Liver (tissue), 9 donors: Measurements from ENCODE around the gene TANGO6. TPM values are rescaled to one million over a fixed set of nuclear protein-coding genes. Genes with fewer than 3 reads are reported as not detected.
A peak's percentile ranks its signal among the peaks of the same experiment; 100 is the strongest.

ENCODE experiments used
- DNase-seq: peaks from one replicate; pipeline ENCODE4 v3.0.0-alpha.2; 2017; ENCODE audit warnings: low spot score
- H3K27ac ChIP-seq, 2 donors: one replicate each; pipeline ENCODE4 v1.7.0; 2013; ENCODE audit warnings: inconsistent platforms in 2 of 2, low read length in 2 of 2, control low read depth in 1 of 2, low read depth in 1 of 2, mild to moderate bottlenecking in 1 of 2
- H3K27me3 ChIP-seq, 4 donors: one replicate each; pipeline versions ENCODE4 v1.6.1 to v1.7.0; 2013; ENCODE audit warnings: low read length in 3 of 4, inconsistent platforms in 1 of 4, mild to moderate bottlenecking in 1 of 4, moderate library complexity in 1 of 4; ENCODE audit not compliant: control insufficient read depth in 4 of 4, insufficient read depth in 4 of 4
- H3K36me3 ChIP-seq, 4 donors: one replicate each; pipeline versions ENCODE4 v1.6.1 to v1.7.0; 2013; ENCODE audit warnings: low read length in 3 of 4, mild to moderate bottlenecking in 3 of 4, low read depth in 1 of 4, moderate library complexity in 1 of 4; ENCODE audit not compliant: control insufficient read depth in 4 of 4, insufficient read depth in 3 of 4
- H3K4me1 ChIP-seq, 4 donors: one replicate each; pipeline versions ENCODE4 v1.6.1 to v1.7.0; 2013; ENCODE audit warnings: low read length in 3 of 4, mild to moderate bottlenecking in 3 of 4, moderate library complexity in 1 of 4; ENCODE audit not compliant: control insufficient read depth in 4 of 4, insufficient read depth in 4 of 4
- H3K4me3 ChIP-seq, 3 donors: one replicate each; pipeline versions ENCODE4 v1.6.1 to v1.7.0; 2013; ENCODE audit warnings: low read length in 3 of 3, control low read depth in 1 of 3, low read depth in 1 of 3, mild to moderate bottlenecking in 1 of 3
- H3K9ac ChIP-seq, 2 donors: one replicate each; pipeline ENCODE4 v1.7.0; 2013; ENCODE audit warnings: low read length in 2 of 2, mild to moderate bottlenecking in 2 of 2, moderate library complexity in 2 of 2, control low read depth in 1 of 2, low read depth in 1 of 2
- H3K9me3 ChIP-seq, 4 donors: one replicate each; pipeline versions ENCODE4 v1.6.1 to v1.7.0; 2013; ENCODE audit warnings: low read length in 3 of 4; ENCODE audit not compliant: control insufficient read depth in 4 of 4
- CTCF ChIP-seq: fragments of 150-350 bp; IDR thresholded peaks from 2 replicates; pipeline ENCODE4 v1.5.1; 2017; ENCODE audit warnings: improper control_type of control experiment, low read depth, low read length; ENCODE audit not compliant: missing input control
- FOXA1 ChIP-seq: IDR thresholded peaks from 2 replicates; pipeline ENCODE4 v1.6.1; 2016; ENCODE audit warnings: antibody characterized with exemption
- HNF4A ChIP-seq, 2 donors: conservative IDR thresholded peaks; 2 replicates each; pipeline ENCODE4 v1.6.1; 2016; ENCODE audit warnings: antibody characterized with exemption in 2 of 2, mild to moderate bottlenecking in 2 of 2
- RAD21 ChIP-seq, 2 donors: IDR thresholded peaks; 2 replicates each; pipeline ENCODE4 v1.6.1; 2016; ENCODE audit warnings: antibody characterized with exemption in 2 of 2, mild to moderate bottlenecking in 2 of 2
- TAF1 ChIP-seq: conservative IDR thresholded peaks from 2 replicates; pipeline ENCODE4 v1.6.1; 2016; ENCODE audit warnings: antibody characterized with exemption, mild to moderate bottlenecking
- ZBTB33 ChIP-seq: IDR thresholded peaks from 2 replicates; pipeline ENCODE4 v1.6.1; 2016; ENCODE audit warnings: antibody characterized with exemption
- WGBS: extraction: QIAGEN DNeasy Blood & Tissue Kit; methylation state at CpG from one replicate; pipeline ENCODE4 v1.1.7; 2013; 5-methylcytosine and 5-hydroxymethylcytosine counted together
- polyA plus RNA-seq, 2 donors: library from polyadenylated mRNA; stranded (reverse) in 1 of 2; unstranded in 1 of 2; fragments of 200-250 nt in 1 of 2; fragments of >200 nt in 1 of 2; fragmentation: Nextera tagmentation in 1 of 2; extraction: Ambion mirVana in 1 of 2; gene quantifications; one replicate each; pipeline versions ENCODE4 v1.2.1 to v1.2.3, GENCODE V29; 2013 to 2015
- total RNA-seq, 2 donors: library from RNA; depleted of rRNA; stranded (reverse); fragments of >200 nt; gene quantifications; one replicate each; pipeline ENCODE4 v1.2.3, GENCODE V29; 2014
- TF ChIP-seq, protein P1 (sequence below): IDR thresholded peaks from 2 replicates; pipeline ENCODE4 v1.6.1; 2016; ENCODE audit warnings: antibody characterized with exemption, mild to moderate bottlenecking
- donor health status: healthy.
- donor health status: healthy.
- donor health status: healthy.
- donor health status: healthy.
- donor health status: healthy.

Gene TANGO6
- total and polyA plus RNA-seq, 4 donors = 6.8 to 40.6 (median 10.5) TPM

DNA sequence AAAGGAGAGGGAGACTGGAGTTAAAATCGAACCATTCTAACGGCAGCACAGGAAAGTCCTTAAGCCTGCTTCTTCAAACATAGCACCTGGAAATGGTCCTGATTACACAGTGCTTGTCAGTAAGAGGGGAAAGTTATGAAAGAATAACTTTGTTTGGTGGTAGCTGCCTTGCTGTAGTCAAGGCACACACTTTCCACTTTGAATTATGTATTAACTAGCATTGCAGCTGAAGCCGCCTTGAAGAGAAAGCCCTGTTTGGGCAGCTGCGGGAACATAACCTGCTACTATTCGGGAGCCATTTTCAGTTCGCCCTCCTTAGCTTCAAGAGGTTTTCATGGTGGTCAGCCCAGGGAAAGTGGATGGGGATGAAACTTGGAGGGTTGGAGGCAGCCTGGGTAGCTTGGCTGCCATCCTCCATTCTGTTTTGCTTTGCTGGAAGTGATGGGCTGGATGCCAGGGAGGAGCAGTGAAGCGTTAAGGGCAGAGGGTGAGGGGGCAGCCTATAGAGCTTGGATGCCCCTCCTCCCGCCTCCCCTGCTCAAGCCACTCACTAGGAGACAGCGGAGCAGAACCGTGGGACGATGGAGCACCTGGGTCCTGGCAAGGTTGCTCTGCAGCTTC is 256.9 kb downstream of the TANGO6 start (continued):
- TF ChIP-seq HNF4A (conservative IDR thresholded peaks at IDR 0.05) (no peak), CTCF (no peak), TAF1 (no peak)

GRCh38 chr16:69105501-69106361 is 262.4 kb downstream of the TANGO6 start, which contains the start of gene HAS3:
HAS3 (plus strand) TSS chr16:69105653; CDS start chr16:69109396, 3,743 bp downstream.
- H3K36me3 ChIP-seq = peaks cover 0 to 9% (median under 1%) of the 10 kb centered on the region in 4 donors
- peaks cover 12 to 27% (median 23%) of the 10 kb centered on the region in 4 donors for H3K4me1 ChIP-seq
- no peaks in the 10 kb centered on the region for H3K27me3 ChIP-seq
- under 1% methylated on average over 80 of the region's 80 CpGs for WGBS
- TF ChIP-seq RAD21 (IDR thresholded peaks at IDR 0.05) = peak; percentile 49 to 68
- peak; percentile 4 for TF ChIP-seq CTCF
- TF ChIP-seq, protein P1, sequence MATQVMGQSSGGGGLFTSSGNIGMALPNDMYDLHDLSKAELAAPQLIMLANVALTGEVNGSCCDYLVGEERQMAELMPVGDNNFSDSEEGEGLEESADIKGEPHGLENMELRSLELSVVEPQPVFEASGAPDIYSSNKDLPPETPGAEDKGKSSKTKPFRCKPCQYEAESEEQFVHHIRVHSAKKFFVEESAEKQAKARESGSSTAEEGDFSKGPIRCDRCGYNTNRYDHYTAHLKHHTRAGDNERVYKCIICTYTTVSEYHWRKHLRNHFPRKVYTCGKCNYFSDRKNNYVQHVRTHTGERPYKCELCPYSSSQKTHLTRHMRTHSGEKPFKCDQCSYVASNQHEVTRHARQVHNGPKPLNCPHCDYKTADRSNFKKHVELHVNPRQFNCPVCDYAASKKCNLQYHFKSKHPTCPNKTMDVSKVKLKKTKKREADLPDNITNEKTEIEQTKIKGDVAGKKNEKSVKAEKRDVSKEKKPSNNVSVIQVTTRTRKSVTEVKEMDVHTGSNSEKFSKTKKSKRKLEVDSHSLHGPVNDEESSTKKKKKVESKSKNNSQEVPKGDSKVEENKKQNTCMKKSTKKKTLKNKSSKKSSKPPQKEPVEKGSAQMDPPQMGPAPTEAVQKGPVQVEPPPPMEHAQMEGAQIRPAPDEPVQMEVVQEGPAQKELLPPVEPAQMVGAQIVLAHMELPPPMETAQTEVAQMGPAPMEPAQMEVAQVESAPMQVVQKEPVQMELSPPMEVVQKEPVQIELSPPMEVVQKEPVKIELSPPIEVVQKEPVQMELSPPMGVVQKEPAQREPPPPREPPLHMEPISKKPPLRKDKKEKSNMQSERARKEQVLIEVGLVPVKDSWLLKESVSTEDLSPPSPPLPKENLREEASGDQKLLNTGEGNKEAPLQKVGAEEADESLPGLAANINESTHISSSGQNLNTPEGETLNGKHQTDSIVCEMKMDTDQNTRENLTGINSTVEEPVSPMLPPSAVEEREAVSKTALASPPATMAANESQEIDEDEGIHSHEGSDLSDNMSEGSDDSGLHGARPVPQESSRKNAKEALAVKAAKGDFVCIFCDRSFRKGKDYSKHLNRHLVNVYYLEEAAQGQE = no peak
- peak within 1 kb of the TSS in 1 of 2 donors; percentile 54 for H3K9ac ChIP-seq
- DNase-seq = no peak
- H3K27ac ChIP-seq = no peak within 1 kb of the TSS
- peak within 1 kb of the TSS; percentile 41 to 70 (median 59) for H3K4me3 ChIP-seq
- no peaks in the 10 kb centered on the region for H3K9me3 ChIP-seq

- Histone ChIP-seq H3K4me3 (peak overlapping the region; percentile 18 to 59 (median 41)), H3K27ac (no peak overlapping the region), H3K9ac (no peak overlapping the region), H3K36me3 (peaks cover 0 to 9% (median under 1%) of the 10 kb centered on the region in 4 donors), H3K9me3 (no peaks in the 10 kb centered on the region), H3K27me3 (no peaks in the 10 kb centered on the region), H3K4me1 (peaks cover 12 to 27% (median 24%) of the 10 kb centered on the region in 4 donors)
- DNase-seq = no peak
- under 1% methylated on average over 55 of the region's 55 CpGs for WGBS
- no peak for TF ChIP-seq CTCF
- TF ChIP-seq TAF1 = no peak
- no peak for TF ChIP-seq FOXA1
- no peak for TF ChIP-seq ZBTB33
These were observed 263.4 kb downstream of the TANGO6 start for GRCh38 chr16:69106491-69107315.
